NCI-H69 (cell line): ENCODE measurements around the gene ADAMTS6.

Source experiments
- DNase-seq: peaks from one replicate; lab custom pipeline; 2025; lab: John Stamatoyannopoulos, UW

The ADAMTS6 gene

DNA sequence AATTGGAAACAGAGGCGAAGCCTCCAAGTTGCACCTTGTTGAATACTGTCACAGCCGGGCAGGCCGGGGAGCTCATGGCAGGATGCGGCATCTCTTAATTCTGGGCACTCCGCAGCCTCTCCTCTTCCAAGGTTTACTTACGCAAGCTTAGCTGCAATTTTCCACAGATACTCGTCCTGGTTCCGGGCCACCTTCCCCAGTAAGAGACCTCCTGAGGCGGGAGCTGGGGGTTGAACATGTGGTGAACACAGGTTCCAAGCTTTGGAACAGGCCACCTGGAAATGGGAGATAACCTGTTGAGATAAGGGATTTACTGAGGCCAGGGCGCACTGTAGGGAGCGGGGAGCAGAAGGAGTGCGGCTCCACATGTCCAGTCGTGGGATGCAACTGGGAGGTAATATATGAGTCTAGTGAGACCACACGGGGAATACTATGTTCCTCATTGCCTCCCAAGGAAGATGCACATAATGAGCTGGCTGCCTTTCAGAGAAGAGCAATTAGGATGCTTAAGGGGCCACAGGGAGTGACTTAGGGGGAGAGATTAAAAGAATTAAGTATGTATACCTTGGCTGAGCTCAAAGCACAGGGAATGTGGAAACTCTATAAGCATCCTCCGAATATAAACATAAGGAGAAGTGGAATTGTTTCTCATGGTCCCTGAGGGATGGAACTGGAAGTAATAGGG lies 377.8 kb downstream of the ADAMTS6 start:
- DNase-seq = peak; percentile 76

DNA sequence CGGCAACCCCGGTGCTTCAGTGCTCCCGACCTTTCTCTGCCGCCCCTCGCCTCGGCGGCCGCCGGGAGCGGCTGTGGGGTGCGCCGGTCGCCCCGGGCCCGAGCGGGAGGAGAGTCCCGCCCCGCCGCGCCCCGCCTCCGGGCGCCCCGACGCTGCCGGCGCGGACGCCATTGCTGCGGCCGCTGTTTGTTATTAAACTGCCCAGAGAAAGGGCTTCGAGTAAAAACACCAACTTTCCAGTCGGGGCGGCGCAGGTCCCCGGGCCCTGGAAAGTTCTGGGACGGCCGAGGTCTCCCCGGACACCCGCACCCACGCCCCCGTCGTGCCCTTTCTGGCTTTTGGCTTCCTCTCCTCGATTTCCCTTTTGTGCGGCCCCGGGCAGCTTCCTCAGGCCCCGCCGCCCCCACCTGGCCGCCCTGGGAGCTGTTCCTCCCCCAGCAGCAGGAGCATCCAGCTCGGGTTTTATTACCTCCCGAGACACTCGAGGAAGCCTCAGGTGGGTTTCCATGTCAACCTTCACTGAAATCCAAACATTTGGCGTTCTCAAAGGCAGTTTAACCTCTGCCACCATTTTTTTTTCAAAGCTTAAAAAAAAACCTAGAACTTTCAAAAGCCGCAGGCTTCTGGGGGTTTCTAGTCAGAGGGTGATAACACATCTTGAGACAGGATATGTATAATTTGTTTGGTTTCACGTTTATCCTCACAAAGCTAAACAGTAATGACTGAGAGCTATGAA lies 378.6 kb downstream of the ADAMTS6 start:
- DNase-seq = peak; percentile 98

DNA sequence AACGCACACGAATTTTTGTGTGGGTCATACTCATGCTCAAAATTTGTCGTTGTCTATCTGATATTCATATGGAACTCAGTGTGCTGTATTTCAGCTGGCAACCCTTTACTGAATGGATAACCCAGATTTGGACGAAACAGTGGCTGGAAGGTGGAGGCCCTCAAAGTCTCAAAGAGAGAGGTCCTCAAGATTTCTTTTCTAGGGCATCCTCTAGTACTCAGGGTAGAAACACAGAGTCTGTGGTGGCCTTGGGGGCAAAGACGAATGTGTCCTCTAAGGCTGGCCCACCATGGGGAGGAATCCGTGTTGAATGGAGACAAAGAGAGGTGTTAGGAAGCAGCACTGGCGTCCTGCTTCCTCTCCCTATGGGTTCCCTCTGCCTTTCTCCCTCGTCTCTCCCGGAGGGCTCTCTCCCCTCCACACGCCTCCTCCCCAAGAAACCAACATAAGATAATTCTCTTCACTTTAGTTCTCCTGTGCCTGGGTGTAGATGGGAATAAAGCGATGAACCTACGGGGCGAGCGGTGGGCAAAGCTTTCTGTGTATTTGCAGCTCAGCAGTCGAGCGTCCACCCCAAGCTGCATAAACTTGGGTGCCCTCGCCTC lies 379.2 kb downstream of the ADAMTS6 start:
- DNase-seq = peak; percentile 81

DNA sequence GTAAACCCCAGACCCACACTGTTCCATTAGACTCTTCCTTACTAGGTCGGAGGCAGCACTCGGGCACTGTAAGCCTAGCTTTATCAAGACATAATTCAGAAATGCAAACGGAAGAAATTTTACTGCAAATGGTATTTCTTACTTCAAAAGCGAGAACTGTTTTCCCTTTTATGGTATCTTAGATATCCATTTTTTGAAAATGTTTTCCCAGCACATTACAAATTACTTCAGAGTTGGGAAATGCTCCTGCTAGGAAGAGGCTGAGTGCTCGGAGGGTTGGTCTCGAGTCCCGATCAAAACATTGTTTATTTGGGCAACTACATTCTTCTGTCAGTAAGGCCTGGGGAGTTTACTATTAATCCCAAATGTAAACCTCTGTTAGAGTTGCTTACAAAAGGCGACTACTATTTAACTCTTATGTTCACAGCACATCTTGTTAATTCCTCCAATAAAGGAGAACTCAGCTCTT lies 380.1 kb downstream of the ADAMTS6 start:
- DNase-seq = no peak

DNA sequence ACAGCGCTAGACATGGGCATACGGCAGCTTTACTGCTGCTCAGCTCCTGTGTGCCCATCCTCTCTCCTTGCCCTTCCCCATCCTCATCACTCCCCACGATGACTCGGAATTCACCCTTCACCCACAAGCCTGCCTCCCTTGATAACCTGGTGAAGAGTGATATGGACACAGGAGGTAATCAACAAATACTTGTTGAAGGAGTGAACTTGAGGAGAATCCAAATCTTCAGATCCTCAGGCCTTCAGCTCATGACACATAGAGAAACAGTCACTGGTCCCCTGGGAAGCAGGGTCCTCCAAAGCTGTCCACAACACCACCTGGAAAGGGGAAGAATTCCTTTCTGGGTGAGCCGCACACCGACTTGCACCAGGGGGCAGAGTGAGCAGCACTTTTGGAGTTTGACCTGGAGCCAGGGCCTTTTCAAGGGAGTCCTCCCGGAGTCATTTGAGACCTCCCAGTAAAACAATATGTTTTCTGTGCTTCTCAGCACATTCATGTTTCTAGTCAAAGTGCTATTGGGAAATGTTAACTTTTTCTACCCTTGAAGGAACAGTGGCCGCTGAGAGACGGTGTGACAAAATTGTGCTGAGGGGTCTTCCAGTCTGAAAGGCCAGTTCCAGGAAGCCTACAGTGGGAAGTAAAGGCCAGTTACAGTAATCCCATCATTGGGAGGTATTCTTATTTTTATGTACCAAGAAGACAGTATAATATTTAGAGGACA lies 380.6 kb downstream of the ADAMTS6 start:
- peak; percentile 90 for DNase-seq
